ENCODE results near the gene PRKCH. TPM values are rescaled to one million over a fixed set of nuclear protein-coding genes. Genes with fewer than 3 reads are reported as not detected.
A peak's percentile ranks its signal among the peaks of the same experiment; 100 is the strongest.

PRKCH gene
- total RNA-seq, 2 experiments from 2014 or later: 193 to 194 TPM

GRCh38 chr14:61280526-61281185 lies 40.7 kb upstream of the PRKCH start:
- intact Hi-C loops (cut with micrococcal nuclease): no loop called here
- peaks cover 30% of the 10 kb centered on the region for H3K4me1 Mint-ChIP-seq (ENCODE audit: low read depth)

GRCh38 chr14:61281186-61281947 lies 40.0 kb upstream of the PRKCH start, which contains the start of gene TMEM30B:
Gene TMEM30B (minus strand): TSS chr14:61281338. CDS start chr14:61281147, 191 bp downstream.
- ChIA-PET POLR2A (interaction anchor here (0.8 to 1.5 kb wide), 6 partner anchors 8 to 169 kb away, joined by 3 to 8 read pairs (median 3); no protein-coding TSS in a partner anchor), CTCF (interaction anchor here (0.8 to 5.5 kb wide), 29 partner anchors 9 to 950 kb away, joined by 3 to 61 read pairs (median 5); no protein-coding TSS in a partner anchor)
- DNase-seq (peak; percentile 27), ATAC-seq (no peak)
- peaks cover 36% of the 10 kb centered on the region for H3K4me1 Mint-ChIP-seq (ENCODE audit: low read depth)
- intact Hi-C loops (cut with micrococcal nuclease): no loop called here
- peak within 1 kb of the TSS; percentile 88 for H3K27ac Mint-ChIP-seq
- no peaks in the 10 kb centered on the region for H3K9me3 Mint-ChIP-seq
- peaks cover 2% of the 10 kb centered on the region for H3K27me3 Mint-ChIP-seq
- H3K36me3 Mint-ChIP-seq (ENCODE audit: low read depth): no peaks in the 10 kb centered on the region
- no peak for TF ChIP-seq CTCF (IDR thresholded peaks at IDR 0.05)
- peak within 1 kb of the TSS; percentile 85 for H3K4me3 Mint-ChIP-seq

More at GRCh38 chr14:61280526-61281185, 40.7 kb upstream of the PRKCH start:
- TF ChIP-seq CTCF (IDR thresholded peaks at IDR 0.05): peak; percentile 76
- ChIA-PET CTCF (interaction anchor here (0.8 to 5.5 kb wide), 28 partner anchors 10 to 950 kb away, joined by 3 to 61 read pairs (median 4); no protein-coding TSS in a partner anchor), POLR2A (interaction anchor here (0.6 to 1.5 kb wide), 10 partner anchors 9 to 197 kb away, joined by 3 to 8 read pairs (median 3); no protein-coding TSS in a partner anchor)
- Mint-ChIP-seq H3K27ac (peak overlapping the region; percentile 88), H3K27me3 (peaks cover 2% of the 10 kb centered on the region), H3K36me3 (ENCODE audit: low read depth) (no peaks in the 10 kb centered on the region), H3K9me3 (no peaks in the 10 kb centered on the region), H3K4me3 (peak overlapping the region; percentile 85)
- ATAC-seq (peak; percentile 88), DNase-seq (peak; percentile 81)

- no peak for DNase-seq
- ATAC-seq: no peak
- Mint-ChIP-seq H3K4me1 (ENCODE audit: low read depth) (peaks cover 36% of the 10 kb centered on the region), H3K27ac (no peak overlapping the region), H3K9me3 (no peaks in the 10 kb centered on the region), H3K36me3 (ENCODE audit: low read depth) (no peaks in the 10 kb centered on the region), H3K27me3 (peaks cover 2% of the 10 kb centered on the region), H3K4me3 (peak overlapping the region; percentile 68)
- intact Hi-C loops (cut with micrococcal nuclease): no loop called here
- TF ChIP-seq CTCF (IDR thresholded peaks at IDR 0.05): no peak
- POLR2A ChIA-PET: interaction anchor here (1.3 kb wide), 1 partner anchor 11 kb away, joined by 4 read pairs; no protein-coding TSS in a partner anchor
- CTCF ChIA-PET: interaction anchor here (0.8 to 5.5 kb wide), 7 partner anchors 8 to 555 kb away, joined by 3 to 61 read pairs (median 16); no protein-coding TSS in a partner anchor
Measured at GRCh38 chr14:61281948-61282275, 39.5 kb upstream of the PRKCH start.

GRCh38 chr14:61282746-61283145 lies 38.6 kb upstream of the PRKCH start:
- CTCF ChIA-PET: interaction anchor here (1.0 to 5.5 kb wide), 6 partner anchors 9 to 555 kb away, joined by 3 to 61 read pairs (median 10); no protein-coding TSS in a partner anchor
- peaks cover 36% of the 10 kb centered on the region for H3K4me1 Mint-ChIP-seq (ENCODE audit: low read depth)
- POLR2A ChIA-PET: interaction anchor here (1.3 kb wide), 1 partner anchor 10 kb away, joined by 4 read pairs; no protein-coding TSS in a partner anchor
- intact Hi-C loops (cut with micrococcal nuclease): no loop called here
- DNase-seq (no peak), ATAC-seq (no peak)
- H3K36me3 Mint-ChIP-seq (ENCODE audit: low read depth): no peaks in the 10 kb centered on the region
- no peak for TF ChIP-seq CTCF (IDR thresholded peaks at IDR 0.05)
- H3K9me3 Mint-ChIP-seq: no peaks in the 10 kb centered on the region
- no peak overlapping the region for H3K4me3 Mint-ChIP-seq
- no peak overlapping the region for H3K27ac Mint-ChIP-seq
- H3K27me3 Mint-ChIP-seq: peaks cover 2% of the 10 kb centered on the region

Measured in activated CD8-positive, alpha-beta T cell treated with anti-CD3 and anti-CD28 coated beads for 36 hours (primary cell).